DMS79 (cell line): ENCODE data around the gene PSTPIP1.

ENCODE experiments used
- DNase-seq: peaks from one replicate; lab custom pipeline; 2025; lab: John Stamatoyannopoulos, UW

The PSTPIP1 gene

DNA sequence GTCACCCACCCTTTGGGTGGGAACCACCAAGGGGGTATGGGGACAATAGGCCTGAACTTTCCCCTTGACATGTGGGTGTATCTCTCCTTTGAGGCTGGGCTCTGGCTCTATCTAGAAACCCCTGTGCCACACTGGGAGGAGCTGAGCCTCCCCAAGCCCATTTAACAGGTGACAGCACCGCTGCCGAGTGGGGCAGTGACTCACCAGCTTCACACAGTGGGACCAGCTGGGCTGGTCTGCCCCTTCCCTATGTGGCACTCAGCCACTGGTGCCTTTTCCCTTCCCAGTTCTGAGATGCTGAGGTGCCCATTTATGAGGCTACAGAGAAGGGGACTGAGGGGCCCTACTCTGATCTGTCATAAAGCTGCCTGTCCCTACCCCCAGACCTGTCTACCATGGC, 5.1 kb downstream of the PSTPIP1 start:
- DNase-seq = no peak

DNA sequence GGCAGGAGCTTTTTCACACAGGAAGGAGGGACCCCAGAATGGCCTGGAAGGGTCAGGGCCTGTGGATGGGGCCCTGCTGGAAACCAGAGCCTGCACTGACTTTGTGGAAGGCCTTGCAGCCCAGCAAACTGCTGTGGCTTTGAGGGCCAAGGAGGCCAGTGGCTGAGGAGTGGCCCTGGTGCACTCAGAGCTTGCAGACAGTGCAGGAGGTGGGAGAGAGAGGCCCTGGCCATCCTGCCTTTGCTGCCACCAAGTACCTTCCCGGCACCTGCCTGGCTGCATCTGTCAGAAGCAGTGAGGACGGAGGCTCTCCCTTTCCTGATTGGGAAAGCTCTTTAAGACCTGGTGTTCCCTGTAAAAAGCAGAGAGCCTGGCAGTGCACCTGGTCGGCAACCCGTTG, 6.4 kb downstream of the PSTPIP1 start:
- no peak for DNase-seq

GRCh38 chr15:77001966-77002365, 7.0 kb downstream of the PSTPIP1 start:
- no peak for DNase-seq

DNA sequence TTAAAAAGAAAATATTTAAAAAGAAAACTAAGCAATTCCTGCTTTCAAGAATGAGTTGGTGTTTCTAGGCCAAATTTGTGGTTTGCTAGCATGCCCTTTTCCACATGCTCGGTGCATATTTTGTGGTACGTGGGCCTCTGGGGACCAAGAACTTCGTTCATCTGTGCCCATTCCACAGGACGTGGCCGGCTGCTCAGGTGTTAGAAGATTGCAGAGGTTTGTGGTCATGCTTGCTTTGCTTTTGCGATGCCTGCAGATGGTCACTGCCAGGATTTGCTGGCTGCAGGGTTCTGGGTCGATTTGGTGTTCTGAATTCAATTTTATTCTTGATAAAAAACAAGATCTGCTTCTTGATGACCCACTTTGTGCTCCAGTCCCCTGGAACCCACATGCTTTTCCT, 7.5 kb downstream of the PSTPIP1 start:
- DNase-seq = no peak

- DNase-seq = no peak
Observed at GRCh38 chr15:77002954-77003912, 8.3 kb downstream of the PSTPIP1 start.

DNA sequence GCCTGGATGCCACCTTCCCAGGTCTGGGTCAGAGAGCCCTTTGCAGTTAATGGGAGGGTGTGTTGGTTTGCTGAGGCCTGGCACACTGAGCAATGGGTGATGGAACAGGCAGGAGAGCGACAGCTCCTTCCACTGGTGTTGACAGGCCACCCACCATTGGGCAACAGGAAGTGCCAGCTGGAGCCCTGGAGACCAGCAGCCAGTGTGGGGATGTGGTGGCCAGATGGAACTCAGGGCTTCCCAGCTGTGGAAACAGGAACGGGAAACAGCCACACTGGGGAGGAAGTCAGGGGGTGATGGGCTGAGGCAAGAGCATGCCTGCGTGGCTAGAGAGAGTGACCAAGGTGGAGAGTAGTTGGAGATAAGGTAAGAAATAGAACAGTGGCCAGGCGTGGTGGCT, 9.3 kb downstream of the PSTPIP1 start:
- no peak for DNase-seq

- no peak for DNase-seq
Observed at GRCh38 chr15:77009176-77009575, 14.2 kb downstream of the PSTPIP1 start.

GRCh38 chr15:77009646-77010311, 14.9 kb downstream of the PSTPIP1 start:
- DNase-seq = no peak

DNA sequence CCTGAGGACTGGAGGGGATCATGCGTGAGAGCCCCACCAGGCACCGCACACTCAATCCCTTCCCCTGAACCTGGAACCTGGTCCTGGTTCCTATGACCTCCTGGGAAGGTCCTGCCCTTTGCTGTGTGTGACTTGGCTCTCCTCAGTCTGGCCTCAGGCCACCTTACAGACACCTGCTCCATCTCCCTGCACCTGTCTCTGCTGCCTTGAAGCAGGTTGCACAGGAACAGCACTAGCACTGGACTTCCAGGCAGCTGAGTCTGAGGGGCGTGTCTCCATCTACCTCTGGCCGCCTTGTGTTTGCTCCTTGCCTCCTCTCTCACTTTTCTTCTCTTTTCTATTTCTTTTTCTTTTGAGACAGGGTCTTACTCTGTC, 15.4 kb downstream of the PSTPIP1 start:
- DNase-seq = no peak

DNA sequence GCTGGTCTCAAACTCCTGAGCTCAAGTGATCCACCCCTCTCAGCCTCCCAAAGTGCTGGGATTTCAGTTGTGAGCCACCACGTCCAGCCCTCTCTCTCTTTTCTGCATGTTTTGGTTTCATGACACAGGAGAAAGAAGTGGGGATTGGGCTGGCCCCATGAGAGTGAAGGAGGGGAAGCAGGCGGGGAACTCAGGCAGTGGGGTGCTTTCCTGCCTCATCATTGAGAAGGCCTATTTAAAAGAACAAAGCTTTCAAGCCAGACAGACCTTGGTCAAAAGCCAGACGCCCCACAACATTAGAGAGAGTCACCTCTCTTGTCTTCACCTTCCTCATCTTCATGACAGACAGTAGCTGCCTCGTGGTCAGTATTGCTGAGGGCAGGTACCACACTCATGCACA, 15.9 kb downstream of the PSTPIP1 start:
- no peak for DNase-seq

DNA sequence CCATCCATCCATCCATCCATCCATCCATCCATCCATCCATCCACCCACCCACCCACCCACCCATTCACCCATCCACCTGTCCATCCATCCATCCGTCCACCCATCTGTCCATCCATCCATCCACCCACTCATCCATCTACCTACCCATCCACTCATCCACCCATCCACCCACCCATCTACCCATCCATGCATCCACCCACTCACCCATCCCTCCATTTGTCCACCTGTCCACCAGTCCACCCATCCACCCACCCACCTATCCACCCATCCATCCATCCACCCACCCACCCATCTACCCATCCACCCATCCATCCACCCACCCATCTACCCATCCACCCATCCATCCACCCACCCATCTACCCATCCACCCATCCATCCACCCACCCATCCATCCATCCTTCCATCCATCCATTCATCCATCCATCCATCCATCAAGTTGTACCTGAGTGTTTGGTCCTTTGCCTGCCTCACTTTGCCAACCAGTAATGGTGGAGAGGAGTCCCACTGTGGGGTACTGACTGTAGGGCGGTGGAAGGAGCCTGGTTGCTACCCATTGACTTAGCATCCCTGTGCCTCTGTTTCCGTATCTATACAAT, 17.3 kb downstream of the PSTPIP1 start:
- no peak for DNase-seq

DNA sequence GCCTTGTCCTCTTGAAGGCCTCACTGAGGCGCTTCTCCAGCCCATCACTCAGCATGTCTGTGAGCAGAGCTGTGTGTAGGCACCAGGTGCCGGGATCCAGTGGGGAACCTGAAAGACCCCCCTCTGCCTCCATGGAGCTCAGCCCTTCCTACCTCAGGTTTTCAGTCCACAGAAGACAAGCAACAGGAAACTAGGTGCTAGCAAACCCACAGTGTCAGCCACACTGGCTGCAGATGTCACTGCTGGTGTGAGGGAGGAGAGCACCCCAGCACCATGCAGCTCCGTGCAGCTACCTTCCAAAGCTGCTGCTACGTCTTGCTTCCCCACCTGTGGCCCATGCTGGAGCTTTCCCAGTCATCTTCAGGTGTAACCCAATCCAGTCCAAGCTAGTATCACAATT, 17.9 kb downstream of the PSTPIP1 start:
- no peak for DNase-seq

- DNase-seq = no peak
Observed at GRCh38 chr15:77013776-77014131, 18.8 kb downstream of the PSTPIP1 start.

DNA sequence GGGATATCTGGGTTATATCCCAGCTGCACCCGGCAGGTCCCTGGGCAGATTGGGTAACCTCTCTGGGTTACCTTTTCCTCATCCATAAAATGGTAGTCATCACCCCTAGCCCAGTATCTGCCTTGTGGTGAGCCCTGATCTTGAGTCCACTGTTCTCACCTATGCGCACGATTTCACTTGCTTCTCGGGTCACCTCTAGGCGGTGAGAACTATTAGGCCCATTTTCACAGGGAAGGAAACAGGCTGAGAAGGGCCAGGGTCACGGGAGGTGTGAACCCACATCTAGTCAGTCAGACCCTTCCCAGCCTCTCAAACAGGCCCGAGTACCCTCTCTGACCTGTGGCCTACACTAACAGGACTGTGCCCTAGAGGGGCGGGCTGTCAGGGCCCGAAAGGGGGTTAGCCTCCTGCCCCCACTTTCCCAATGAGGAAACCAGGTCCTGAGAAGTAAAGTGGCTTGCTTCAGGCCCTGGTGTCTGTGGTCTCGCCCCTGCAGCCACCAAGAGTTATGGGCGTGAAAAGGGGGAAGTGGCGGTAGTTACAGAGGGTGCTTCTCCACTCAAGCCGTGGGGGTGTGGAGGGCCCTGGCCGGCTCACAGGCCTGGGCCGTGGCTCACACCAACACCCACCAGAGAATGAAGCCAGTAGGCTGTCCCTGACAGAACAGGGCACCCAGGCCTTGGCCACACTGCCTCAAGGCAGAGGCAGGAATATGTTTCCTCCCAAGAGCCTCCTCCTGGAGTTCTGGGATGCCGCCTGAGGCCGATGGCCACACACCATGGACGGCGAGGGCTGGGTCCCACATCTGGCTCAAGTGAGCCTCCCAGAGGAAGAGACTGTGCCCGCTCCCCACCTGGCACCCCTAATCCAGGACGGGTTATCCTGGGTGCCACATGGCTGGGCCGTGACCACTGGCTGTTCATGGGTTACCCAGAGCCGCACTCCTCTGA, 19.5 kb downstream of the PSTPIP1 start:
- no peak for DNase-seq

GRCh38 chr15:77015646-77016320, 20.9 kb downstream of the PSTPIP1 start:
- DNase-seq = no peak

DNA sequence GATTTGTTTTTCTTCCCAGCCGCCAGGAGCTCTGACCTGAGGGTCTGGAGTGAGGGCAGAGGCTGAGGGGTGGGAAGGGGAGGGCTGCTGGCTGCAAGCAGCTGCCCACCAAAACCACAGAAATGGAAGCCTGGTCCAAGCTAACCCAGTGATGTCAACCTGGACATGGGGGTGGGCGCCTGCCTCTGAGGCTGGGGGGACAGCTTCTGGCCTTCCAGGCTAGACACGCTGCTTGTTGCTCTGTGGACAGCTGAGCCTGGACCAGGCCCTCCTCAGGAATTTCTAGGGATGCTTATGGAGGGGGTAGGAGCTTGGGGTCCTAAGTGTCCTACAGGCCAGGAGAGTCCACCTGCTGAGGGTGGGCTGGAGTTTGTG, 21.4 kb downstream of the PSTPIP1 start:
- no peak for DNase-seq

GRCh38 chr15:77017091-77017660, 22.2 kb downstream of the PSTPIP1 start:
- no peak for DNase-seq

DNA sequence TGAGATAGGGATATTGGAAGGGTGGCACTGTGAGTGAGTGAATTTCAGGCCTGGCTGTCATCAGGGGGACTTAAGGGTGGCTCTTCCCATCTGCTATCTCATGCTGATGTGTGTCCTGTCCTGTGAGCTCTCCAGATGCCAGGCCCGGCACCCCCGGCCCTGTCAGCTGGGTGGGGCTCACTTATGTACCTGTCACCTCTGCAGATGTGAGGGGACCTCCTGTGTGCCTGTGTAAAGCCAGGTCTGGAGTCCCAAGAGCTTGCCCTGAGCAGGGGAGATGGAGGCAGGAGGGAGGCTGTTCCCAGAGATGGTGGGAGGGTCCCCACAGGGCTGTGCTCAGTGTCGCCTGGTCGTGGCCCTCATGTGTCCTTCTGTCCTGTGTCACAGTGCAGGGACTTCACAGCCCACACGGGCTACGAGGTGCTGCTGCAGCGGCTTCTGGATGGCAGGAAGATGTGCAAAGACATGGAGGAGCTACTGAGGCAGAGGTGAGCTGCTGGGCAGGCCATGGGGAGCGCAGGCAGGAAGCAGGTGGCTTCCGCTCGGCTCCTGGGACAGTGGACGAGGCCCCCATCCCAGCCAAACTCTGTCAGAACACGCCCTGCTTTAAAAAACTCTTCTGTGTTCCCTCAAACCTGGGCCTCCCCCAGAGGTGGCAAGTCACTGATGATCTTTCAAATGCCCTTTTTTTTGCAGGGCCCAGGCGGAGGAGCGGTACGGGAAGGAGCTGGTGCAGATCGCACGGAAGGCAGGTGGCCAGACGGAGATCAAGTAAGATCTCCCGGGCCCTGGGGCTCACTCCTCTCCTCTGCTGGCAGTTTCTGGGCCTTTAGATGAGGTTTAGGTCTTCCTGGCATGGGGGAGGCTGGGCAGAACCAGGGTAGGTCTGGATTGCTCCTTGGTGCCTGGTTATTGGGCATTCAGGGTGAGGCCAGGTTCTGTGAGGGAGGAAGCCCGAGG, 23.1 kb downstream of the PSTPIP1 start:
- DNase-seq = no peak

- no peak for DNase-seq
Observed at GRCh38 chr15:77018796-77019505, 24.0 kb downstream of the PSTPIP1 start.
